GM19463 (cell line): ENCODE data around the gene SPPL2B.

Experiments
- ATAC-seq: cut with Tn5 transposase; IDR thresholded peaks from one replicate; pipeline ENCODE4 v1.9.1; 2021; ENCODE audit warnings: mild to moderate bottlenecking, moderate library complexity; ENCODE audit not compliant: unreplicated experiment

The SPPL2B gene

GRCh38 chr19:2296141-2296540, 32.3 kb upstream of the SPPL2B start:
- no peak for ATAC-seq

DNA sequence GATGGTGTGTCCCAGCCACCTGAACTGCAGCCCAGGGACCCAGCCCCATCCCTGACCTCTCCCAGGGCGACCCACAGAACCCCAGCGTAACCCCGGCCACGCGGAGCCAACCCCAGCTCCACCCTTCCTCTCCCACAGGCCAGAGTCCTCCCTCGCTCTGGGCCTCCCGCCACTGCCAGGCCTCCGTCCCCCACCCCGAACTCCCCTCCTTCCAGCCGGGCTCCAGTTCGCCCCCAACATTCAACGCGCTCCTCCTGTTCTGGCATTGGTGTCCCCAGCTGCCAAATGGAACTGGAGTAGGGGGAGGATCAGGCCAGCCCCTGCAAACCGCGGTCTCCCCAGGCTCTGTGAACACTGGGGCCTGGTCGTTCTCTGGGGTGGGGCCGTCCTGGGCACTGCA, 28.0 kb upstream of the SPPL2B start:
- no peak for ATAC-seq

GRCh38 chr19:2302319-2303210, 25.9 kb upstream of the SPPL2B start:
- no peak for ATAC-seq

GRCh38 chr19:2303211-2303798, 25.2 kb upstream of the SPPL2B start:
- no peak for ATAC-seq

DNA sequence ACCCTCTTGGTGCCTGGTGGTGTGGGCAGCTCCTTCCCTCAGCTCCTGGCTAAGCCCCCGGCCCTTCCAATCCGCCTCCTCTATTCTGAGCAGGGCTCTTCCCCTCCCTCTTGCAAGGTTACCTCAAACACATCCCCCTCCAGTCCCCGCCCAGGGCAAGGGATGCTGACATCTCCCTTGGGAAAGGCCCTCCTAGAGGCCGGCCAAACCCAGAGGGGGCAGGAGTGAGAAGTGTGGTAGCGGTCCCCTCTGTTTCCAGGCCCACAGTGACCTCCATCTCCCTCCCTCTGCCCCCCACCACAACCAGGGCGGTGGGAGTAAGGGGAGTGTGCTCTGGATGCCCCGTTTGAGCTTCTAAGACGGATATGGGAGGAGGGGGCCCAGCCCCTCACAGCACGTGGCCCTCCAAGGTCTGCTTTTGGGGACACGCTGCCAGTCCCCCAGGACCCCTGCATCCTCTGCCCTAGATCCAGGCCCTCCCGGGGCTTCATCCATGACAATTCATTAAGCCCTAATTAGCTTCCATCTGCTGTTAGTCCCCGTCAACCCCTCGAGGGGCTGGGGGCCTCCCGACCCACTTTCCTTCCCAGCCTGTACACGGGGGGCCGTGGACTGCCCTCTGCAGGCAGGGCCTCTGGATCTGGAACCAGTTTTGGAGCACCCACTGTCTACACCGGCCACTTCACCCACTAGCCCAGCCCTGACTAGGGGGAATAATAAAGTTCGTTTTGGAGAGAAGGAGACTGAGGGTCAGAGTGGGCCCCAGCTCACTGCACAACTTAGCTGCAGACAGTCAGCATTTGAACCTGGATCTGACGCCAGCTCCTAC, 22.8 kb upstream of the SPPL2B start:
- no peak for ATAC-seq

- ATAC-seq = no peak
Observed at GRCh38 chr19:2306281-2306806, 22.1 kb upstream of the SPPL2B start.

DNA sequence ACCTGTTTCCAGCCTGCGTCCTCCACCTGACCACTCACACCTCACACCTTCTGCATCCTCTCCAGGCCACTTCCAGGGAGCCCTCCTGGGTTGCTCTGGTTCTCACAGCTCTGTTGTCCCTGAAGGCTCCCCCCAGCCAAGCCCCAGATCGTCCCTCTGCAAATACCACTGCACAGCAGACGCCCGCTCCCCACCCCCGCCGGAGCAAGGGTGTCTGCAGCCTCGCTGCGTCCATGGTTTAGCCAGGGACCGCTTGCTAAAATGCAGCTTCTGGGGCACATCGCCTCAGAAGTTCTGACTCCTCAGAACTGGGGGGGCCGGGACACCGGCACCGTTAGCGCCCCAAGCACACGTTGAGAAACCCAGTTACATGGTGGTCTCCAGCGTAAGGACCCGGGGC, 21.5 kb upstream of the SPPL2B start:
- ATAC-seq = no peak

DNA sequence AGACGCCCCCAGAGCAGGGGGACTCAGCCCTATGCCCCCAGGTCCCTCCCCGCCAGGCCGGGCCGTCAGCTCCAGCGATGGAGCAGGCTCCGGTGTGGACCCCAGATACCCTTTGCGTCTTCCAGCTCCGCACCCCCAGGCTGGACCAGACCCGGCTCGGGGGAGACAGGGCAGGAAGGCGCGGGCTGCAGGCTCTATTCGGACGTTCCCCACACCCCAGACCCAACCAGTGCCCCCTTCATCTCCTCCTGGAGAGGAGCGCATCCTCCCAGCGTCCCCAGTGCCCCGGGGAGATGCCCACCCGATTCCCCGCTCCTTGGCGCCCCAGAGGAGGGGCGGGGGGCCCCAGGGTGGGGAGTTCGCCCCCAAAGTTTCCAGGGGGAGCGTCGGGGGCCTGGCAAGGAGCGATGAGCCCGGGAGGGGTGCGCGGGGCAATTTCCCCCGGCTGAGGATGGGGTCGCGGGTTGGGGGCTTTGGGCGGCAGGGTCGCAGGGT, 20.9 kb upstream of the SPPL2B start:
- ATAC-seq = no peak

DNA sequence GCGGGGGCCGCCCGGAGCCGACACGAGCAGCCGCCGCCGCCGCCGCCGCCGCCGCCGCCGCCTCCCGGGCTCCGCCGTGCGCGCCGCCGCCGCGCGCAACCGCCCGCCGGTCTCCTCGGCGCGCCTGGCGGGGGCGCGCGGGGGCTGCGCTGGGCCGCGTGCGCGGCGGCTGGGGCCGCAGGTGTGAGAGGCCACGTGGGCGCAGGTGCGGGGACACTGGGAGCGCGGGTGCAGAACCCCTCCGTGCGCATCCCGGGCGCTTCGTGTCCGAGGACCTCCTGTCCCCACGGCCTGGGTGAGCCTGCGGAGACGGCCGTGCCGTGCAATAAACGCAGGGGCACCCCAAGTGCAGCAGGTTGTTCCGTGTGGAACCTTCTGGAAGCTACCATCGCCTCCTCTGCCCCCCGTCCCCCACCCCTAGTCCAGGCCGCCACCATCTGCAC, 20.3 kb upstream of the SPPL2B start, which contains the start of gene LINGO3:
TSS of gene LINGO3 (minus strand) at position 41 of the 443 bp plus-strand sequence. CDS start 16,378 bp downstream, outside the sequence.
- no peak for ATAC-seq

DNA sequence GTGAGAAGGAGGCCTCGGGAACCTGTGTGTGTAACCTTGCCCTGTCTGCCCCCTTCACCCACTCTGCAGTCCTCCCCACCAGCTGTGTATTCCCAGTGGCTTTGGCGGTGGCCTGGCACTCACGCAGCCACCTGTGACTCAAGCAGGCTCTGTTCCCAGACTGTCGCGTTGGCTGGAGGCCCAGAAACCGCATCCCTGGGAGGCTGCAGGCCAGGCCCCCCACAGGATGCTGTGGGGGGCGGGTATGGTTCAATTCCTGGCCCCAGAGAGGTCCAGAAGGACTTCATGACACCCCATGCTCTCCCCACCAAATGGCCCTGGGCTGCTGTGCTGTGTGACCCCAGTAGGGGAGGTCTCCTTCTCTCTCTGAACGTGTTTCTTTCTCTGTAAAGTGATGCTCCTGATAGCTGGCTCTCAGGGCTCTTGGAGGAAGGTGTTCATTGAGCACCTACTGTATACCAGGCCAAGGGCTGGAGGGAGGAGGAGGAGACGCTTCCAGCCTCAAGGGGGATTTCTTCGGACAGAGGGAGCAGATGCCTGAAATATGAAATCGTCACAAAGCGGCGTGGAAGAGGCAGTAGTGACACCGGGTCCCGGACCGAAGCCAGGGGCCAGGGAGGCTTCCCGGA, 18.6 kb upstream of the SPPL2B start:
- ATAC-seq = no peak

DNA sequence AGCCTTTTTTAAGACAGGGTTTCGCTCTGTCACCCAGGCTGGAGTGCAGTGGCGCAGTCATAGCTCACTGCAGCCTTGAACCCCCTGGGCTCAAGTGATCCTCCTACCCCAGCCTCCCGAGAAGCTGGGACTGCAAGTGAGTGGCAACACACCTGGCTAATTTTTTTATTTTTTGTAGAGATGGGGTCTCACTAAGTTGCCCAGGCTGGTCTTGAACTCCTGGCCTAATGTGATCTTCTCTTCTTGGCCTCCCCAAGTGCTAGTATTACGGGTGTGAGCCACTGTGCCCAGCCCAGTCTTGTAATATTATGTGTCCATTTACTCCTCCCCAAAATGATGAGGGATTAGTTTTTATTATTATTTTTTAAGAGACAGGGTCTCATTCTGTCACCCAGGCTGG, 17.4 kb upstream of the SPPL2B start:
- no peak for ATAC-seq

- no peak for ATAC-seq
Observed at GRCh38 chr19:2312820-2313501, 15.5 kb upstream of the SPPL2B start.

DNA sequence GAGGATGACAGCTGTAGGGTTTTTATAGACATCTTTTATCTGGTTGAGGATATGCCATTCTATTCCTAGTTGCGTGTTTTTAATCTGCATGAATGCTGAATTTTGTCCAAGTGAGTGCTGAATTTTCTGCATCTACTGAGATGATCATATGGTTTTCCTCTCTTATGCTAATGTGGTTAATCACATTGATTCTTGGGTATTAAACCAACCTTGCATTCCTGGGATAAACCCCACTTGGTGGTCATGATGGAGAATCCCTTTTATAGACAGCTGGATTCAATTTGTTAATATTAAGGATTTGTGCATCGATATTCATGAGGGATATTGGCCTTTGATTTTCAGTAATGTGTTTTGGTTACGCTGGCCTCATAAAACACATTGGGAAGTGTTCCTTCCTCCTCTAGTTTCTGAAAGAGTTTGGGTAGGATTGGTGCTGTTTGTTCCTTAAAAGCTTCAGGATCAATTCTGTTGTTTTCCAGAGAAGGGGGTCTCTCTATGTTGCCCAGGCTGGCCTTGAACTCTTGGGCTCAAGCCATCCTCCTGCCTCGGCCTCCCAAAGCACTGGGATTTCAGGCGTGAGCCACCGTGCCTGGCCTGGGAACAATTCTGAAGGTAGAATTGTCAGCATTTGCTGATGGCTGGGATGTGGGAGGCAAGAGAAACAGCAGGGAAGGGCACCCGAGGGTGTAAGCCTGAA, 13.2 kb upstream of the SPPL2B start:
- ATAC-seq = no peak

GRCh38 chr19:2315818-2316353, 12.6 kb upstream of the SPPL2B start:
- no peak for ATAC-seq

DNA sequence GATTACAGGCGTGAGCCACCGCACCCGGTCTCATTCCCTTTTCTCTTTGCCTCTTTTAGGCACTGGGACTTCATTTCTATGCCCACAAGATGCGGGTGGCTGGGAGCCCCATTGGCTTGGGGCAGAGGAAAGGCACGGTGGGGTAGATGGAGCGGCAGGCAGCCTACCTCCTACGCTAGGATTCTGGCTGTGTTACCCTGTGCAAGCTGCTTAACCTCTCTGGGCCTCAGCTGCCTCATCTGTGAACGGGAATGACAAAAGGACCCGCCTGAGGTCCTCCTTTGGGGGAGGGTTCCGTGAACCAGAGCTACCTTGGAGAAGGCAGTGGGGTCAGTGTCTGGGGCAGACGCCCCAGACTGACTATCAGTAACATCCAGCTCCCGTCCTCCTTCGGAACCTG, 11.2 kb upstream of the SPPL2B start:
- ATAC-seq = no peak

GRCh38 chr19:2317756-2318155, 10.7 kb upstream of the SPPL2B start:
- no peak for ATAC-seq

DNA sequence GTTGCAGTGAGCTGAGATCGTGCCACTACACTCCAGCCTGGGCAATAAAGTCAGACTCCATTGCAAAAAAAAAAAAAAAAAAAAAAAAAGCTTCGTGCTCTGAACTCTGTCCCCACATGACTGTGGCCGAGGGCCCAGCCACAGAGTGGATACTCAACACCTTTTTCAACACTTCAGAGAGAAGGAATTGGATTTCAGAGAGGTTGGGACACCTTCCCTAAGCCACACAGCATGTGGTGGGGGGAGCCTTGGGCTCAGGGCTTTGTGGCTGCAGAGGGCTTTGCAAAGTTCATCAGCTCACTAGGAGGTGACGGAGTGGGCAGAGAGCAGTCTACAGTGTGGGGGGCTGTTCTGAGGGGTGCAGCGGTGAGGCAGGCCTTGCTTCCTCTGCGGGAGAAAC, 9.6 kb upstream of the SPPL2B start:
- ATAC-seq = no peak

DNA sequence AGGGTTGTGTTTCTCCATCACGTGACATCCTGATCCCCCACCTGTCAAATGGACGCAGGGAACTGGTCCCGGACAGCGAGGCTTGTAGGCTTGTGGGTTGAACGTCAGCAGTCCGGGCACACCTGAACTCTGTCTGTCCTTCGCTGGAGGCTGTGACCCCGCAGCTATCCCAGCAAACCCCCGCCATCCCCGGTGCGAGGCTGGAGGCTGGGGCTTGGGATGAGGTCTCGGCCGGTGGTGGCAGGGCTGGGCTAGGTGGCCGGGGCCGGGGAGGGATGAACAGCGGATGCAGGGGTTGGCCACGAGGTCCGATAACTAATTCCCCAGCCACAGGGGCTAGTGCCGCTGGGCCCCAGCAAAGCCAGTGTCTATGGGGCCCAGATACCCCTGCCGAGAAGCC, 8.9 kb upstream of the SPPL2B start:
- no peak for ATAC-seq

- ATAC-seq = no peak
Observed at GRCh38 chr19:2320049-2320448, 8.4 kb upstream of the SPPL2B start.
